OCI-LY7 (cell line): ENCODE measurements around the gene PFKL.

ENCODE experiments used
- EZH2phosphoT487 ChIP-seq: fragments of 200-600 bp; sonication (generic); IDR thresholded peaks from 2 replicates; pipeline ENCODE4 v1.6.1; 2018; ENCODE audit warnings: low read depth, borderline replicate concordance, mild to moderate bottlenecking, mixed run types, antibody characterized with exemption, low read length, moderate library complexity, mixed read lengths
- TF ChIP-seq, protein P1 (sequence below): fragments of 200-600 bp; sonication (generic); conservative IDR thresholded peaks from 2 replicates; pipeline ENCODE4 v1.5.1; 2014; ENCODE audit warnings: mild to moderate bottlenecking, antibody characterized with exemption, low read length, moderate library complexity, mixed read lengths

DNA sequence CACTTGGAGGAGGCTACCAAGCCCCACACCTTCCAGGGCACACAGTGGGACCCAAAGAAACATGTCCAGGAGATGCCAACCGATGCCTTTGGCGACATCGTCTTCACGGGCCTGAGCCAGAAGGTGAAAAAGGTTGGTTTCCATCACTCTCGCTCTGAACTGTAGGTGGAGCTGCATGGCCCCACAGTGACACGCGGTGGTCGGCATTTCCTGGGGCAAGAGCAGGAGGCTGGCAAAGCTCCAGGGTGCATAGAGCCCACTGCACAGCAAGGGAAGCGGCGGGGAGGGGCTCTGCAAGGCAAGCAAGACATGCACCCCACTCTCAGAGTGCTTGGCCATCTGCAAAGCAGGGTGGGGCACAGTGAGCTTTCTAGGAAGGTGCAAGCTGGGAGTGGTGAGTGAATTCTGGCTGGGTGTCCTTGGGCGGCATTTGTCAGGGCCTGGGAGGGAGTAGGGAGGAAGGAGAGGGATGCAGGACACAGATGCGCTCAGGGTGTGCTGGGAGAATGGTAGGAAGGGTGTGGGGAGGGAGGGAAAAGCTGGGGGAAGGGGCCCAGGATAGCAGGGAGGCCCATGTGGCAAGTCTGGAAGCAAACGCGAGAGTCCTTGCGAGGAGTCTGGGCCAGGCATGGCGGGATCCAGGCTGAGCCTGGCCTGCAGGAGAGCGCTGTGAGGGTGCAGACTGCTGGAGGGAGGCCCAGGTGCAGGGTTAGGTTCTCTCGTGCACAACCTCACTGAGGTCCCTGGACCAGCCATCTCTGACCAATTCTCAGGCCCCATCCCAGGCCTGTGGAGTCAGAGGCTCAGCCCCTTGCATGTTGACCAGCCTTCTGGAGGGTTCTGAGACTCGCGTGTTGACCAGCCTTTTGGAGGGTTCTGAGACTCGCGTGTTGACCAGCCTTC, 64.5 kb downstream of the PFKL start:
- TF ChIP-seq, protein P1, sequence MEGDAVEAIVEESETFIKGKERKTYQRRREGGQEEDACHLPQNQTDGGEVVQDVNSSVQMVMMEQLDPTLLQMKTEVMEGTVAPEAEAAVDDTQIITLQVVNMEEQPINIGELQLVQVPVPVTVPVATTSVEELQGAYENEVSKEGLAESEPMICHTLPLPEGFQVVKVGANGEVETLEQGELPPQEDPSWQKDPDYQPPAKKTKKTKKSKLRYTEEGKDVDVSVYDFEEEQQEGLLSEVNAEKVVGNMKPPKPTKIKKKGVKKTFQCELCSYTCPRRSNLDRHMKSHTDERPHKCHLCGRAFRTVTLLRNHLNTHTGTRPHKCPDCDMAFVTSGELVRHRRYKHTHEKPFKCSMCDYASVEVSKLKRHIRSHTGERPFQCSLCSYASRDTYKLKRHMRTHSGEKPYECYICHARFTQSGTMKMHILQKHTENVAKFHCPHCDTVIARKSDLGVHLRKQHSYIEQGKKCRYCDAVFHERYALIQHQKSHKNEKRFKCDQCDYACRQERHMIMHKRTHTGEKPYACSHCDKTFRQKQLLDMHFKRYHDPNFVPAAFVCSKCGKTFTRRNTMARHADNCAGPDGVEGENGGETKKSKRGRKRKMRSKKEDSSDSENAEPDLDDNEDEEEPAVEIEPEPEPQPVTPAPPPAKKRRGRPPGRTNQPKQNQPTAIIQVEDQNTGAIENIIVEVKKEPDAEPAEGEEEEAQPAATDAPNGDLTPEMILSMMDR: 0 out of 2 replicates have a peak, but pooled peaks have one; percentile 33
- no peak for TF ChIP-seq EZH2phosphoT487
